Skeletal muscle tissue (tissue), 4 donors: ENCODE measurements around the gene CFAP61. TPM values are rescaled to one million over a fixed set of nuclear protein-coding genes. Genes with fewer than 3 reads are reported as not detected.
A peak's percentile ranks its signal among the peaks of the same experiment; 100 is the strongest.
"Not testable (repeated sequence)": the region's sequence is repeated elsewhere in the genome, so short reads cannot be mapped to it uniquely, and the experiment has no call there.

Experiments used
- H3K27ac ChIP-seq: one replicate; pipeline ENCODE4 v1.7.0; 2013; ENCODE audit warnings: mild to moderate bottlenecking, low read depth, low read length, inconsistent platforms
- H3K27me3 ChIP-seq, 3 donors: one replicate each; pipeline ENCODE4 v1.7.0; 2013; ENCODE audit warnings: low read length in 3 of 3; ENCODE audit not compliant: control insufficient read depth in 3 of 3, insufficient read depth in 3 of 3
- H3K36me3 ChIP-seq, 3 donors: one replicate each; pipeline ENCODE4 v1.7.0; 2013; ENCODE audit warnings: low read length in 3 of 3; ENCODE audit not compliant: control insufficient read depth in 3 of 3, insufficient read depth in 3 of 3
- H3K4me1 ChIP-seq, 3 donors: one replicate each; pipeline ENCODE4 v1.7.0; 2013; ENCODE audit warnings: low read length in 3 of 3, mild to moderate bottlenecking in 3 of 3; ENCODE audit not compliant: control insufficient read depth in 3 of 3, insufficient read depth in 3 of 3
- H3K4me3 ChIP-seq, 3 donors: one replicate each; pipeline ENCODE4 v1.7.0; 2013; ENCODE audit warnings: low read length in 3 of 3
- H3K9ac ChIP-seq, 3 donors: one replicate each; pipeline ENCODE4 v1.7.0; 2013; ENCODE audit warnings: low read length in 3 of 3, mild to moderate bottlenecking in 3 of 3, moderate library complexity in 2 of 3, low read depth in 1 of 3
- H3K9me3 ChIP-seq, 3 donors: one replicate each; pipeline ENCODE4 v1.7.0; 2013; ENCODE audit warnings: low read length in 3 of 3; ENCODE audit not compliant: control insufficient read depth in 3 of 3
- total RNA-seq: library from RNA; depleted of rRNA; stranded (reverse); fragments of >200 nt; gene quantifications from one replicate; pipeline ENCODE4 v1.2.3, GENCODE V29; 2014
- donor health status: Osteomylitis.

Gene CFAP61, protein sequence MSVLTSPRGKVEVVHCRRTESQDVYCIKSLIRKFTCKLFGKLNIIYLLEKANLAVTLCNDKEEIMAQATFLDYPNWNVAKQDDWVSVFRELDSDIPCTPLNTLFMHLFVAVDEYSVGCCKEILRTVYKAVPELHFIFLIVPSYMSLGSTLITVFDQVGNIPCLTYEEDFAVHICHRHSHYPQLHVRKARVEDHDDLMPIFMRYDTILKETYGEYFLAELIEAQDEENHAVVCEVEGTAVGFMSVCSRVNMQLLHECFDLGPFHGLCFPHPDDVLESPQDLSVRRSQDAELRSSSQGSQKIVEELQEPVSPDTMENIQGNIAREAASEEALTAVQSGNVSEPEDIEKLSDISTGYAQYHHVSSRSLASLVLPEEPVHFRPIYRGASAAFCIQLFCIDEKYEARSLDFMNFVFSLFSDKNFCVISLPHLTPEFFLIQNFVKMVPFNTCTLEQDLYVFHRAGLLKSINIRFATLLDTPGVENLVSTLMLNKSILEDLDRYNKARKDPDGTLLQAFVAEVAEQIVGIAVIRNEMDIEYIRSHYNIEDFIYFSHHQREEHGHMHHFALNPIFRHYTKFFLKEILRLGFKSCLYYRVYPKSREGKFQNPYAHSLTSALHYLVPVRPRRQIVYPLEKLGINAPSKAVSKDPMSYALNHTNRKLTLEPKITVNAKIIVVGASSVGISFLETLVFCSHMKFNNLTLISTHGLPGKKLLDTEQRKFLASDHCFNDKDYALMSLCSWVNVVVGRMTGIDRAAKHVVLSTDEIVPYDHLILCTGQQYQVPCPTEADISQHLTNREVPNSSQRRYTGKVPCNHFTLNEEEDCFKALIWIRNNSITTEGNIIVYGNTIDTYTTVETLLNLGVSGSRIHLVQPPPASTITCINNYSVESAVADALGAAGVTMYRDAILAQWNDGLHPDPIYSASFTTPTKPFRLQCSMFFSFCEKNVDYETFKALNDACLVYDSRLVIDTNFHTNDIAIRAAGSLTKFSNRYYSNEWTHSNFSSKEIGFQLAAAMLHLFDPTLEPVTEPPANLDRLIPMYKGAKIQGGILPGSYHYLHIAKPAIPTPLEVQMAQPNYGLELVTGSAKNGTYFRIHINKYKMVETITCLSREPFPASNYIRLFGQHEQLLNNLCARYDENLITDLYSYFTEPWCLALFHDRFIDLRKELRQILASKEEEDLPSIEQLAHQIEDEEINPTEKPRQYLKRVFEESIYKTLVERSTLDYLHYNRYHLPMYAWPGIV
- 1.0 TPM for total RNA-seq

DNA sequence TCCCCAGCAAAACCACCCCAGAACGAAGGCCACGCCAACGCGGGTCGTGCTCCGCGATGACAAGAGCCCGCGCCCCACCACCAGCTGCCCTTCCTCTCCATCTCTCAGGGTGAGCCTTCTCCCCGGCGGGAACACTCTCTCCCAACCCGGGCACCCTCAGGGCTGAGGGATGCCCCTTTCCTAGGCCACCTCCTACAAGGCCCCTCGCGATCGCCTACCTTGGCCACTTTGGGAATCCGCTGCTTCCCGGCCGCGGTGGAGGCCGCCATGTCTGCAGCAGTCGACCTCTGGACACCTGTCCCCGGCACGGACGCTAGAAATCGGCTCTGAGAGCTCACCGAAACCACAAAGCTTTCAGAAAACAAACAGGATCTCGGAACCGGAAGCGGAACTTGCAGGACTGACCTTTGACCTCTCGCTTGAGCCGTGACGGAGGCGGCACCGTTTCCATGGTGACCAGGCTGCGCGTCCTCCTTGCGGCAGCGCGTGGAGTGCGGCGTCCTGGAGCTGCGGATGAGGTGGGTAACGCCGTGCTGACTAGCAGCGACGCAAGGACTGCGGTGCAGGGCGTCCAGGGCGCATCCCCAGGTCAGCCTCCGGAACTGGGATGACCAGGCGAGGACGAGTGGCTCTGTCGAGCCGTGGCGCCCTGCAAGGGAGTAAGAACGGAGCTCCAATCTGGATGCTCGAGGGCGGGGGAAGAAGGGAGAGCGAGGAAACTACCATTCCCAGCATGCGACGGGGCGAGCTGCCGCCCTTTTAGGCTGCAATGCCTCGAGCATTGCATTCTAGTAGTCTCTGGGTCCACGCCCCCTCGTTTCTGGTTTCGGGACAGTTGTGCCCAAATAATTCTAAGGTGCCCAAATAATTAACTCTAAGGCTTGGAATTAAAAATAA lies at the start of gene CFAP61, which contains the start of gene CRNKL1:
Gene CFAP61 (plus strand): TSS at position 459 of the 897 bp plus-strand sequence. CDS start 4,122 bp downstream, outside the sequence.
Gene CRNKL1 (minus strand): TSS at position 393 of the 897 bp plus-strand sequence. CDS start 124 bp downstream, at position 269.
- peaks cover 20 to 31% (median 28%) of the 10 kb centered on the region in 3 donors for H3K36me3 ChIP-seq

DNA sequence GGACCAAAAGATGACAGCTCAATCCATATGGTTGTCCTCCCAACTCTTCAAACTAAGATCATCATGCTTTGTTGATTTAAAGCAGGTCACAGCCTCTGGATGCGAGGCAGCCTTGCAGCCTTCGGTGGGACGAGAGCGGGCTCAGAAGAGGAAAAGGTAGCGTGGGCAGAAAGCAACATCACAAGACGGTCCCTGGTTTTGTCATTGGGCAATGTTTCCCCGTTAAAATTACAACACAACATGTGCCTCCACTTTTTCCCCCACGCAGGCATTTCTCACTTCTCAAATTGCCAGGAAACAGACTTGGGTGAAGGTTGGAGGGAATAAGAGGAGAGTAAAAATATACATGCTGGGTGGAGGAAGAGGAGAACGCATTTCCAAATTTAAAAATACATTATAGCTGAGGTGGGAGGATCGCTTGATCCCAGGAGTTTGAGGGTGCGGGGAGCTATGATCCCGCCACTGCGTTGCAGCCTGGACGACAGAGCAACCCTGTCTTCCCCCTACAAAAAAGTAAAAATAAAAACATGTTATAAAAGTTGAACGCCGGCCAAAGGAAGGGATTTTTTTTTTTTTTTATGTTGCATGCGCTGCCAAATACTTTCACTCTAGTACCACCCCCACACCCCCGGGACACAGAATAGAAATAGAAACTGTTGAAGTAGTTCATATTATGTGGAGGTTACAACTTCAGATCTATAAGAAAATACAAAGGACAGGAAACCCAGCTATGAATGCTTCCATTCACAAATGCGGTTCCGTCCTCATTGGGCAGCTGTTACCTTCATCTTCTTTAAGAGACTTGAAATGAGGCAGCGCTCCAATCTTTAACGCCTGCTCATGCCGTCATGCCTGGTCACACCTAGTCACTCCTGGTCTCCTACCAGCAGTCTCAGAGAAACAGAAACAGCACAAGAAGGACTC lies 49.0 kb upstream of the CFAP61 start:
- no peaks in the 10 kb centered on the region for H3K27me3 ChIP-seq
- H3K9ac ChIP-seq: peak overlapping the region; percentile 21 to 61 (median 52)
- no peaks in the 10 kb centered on the region for H3K9me3 ChIP-seq
- peaks cover 23 to 27% (median 27%) of the 10 kb centered on the region in 3 donors for H3K36me3 ChIP-seq
- peaks cover 17 to 44% (median 20%) of the 10 kb centered on the region in 3 donors for H3K4me1 ChIP-seq
- peak overlapping the region; percentile 52 to 62 (median 54) for H3K4me3 ChIP-seq
- peak overlapping the region; percentile 87 for H3K27ac ChIP-seq

More for the DNA sequence above, at the start of gene CFAP61, which contains the start of gene CRNKL1:
- Histone ChIP-seq H3K9me3 (no peaks in the 10 kb centered on the region), H3K4me1 (peaks cover 5 to 12% (median 11%) of the 10 kb centered on the region in 3 donors), H3K9ac (peak within 1 kb of the TSS; percentile 87 to 96 (median 95)), H3K4me3 (peak within 1 kb of the TSS; percentile 95 to 98 (median 95)), H3K27me3 (no peaks in the 10 kb centered on the region), H3K27ac (peak within 1 kb of the TSS; percentile 89)

DNA sequence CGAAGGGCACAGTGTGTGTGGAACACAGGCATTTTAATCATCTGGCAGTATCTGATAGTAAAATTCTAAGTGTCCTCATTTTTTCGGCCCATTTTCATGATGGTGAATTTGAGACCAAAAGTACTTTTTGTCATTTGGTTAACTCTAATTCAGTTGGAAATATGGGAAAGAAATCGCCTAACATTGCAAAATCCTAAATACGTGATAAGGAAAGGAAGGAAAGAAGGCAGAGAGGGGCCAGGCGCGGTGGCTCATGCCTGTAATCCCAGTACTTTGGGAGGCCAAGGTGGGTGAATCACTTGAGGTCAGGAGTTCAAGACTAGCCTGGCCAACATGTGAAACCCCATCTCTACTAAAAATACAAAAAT lies 48.4 kb upstream of the CFAP61 start:
- H3K27ac ChIP-seq: peak overlapping the region; percentile 87
- peaks cover 16 to 21% (median 20%) of the 10 kb centered on the region in 3 donors for H3K36me3 ChIP-seq
- H3K9ac ChIP-seq: peak overlapping the region; percentile 21 to 61 (median 52)
- not testable (repeated sequence) for H3K9me3 ChIP-seq, H3K27me3 ChIP-seq
- peak overlapping the region in 2 of 3 donors; percentile 54 to 62 for H3K4me3 ChIP-seq
- H3K4me1 ChIP-seq: peaks cover 14 to 41% (median 20%) of the 10 kb centered on the region in 3 donors

DNA sequence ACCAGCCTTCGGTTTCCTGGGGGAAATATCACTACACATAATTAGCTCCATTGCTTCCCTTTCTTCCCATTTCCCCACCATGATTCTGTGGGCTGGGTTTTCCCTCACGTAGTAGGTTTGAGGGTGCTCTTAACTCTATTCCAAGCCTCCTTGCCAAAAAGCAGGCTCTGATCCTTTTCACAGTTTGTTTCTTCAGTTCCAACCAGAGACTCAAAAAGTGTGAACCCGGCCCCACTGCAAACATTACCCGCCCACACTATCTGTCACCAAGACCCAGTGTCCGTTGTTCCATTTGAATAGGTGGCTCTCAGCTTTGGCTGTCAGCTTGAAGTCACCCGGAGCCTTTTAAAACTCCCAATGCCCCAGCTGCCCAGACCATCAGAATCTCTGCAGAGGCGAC lies 47.0 kb upstream of the CFAP61 start:
- Histone ChIP-seq H3K27ac (no peak overlapping the region), H3K27me3 (no peaks in the 10 kb centered on the region), H3K4me3 (no peak overlapping the region), H3K36me3 (peaks cover 7 to 12% (median 9%) of the 10 kb centered on the region in 3 donors), H3K9ac (no peak overlapping the region), H3K4me1 (peaks cover 16 to 40% (median 24%) of the 10 kb centered on the region in 3 donors), H3K9me3 (no peaks in the 10 kb centered on the region)

DNA sequence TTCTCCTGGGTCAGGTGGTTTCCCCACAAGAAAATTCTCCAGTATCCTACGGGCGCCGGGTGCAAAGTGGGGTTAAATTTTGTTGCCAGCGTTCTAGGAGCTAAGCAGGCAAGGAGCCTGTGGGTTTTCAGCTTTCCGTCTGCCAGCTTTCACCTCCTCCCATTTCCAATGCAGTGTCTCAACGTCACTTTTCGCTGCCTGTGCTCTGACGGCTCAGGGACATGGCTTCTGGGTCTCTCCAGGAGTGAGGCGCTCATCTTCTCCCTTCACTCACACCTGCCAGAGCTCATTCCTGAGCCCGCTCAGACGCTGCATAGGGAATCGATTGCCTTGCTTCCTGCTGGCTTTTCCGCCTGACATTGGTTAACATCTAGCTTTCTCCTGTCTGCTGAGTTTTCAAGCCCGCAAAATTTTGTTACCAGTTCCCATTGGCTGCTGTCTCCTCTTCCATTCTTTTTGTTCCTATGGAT lies 42.5 kb upstream of the CFAP61 start:
- Histone ChIP-seq H3K27me3 (no peaks in the 10 kb centered on the region), H3K4me3 (peak overlapping the region in 1 of 3 donors; percentile 45), H3K27ac (no peak overlapping the region), H3K4me1 (peaks cover 11 to 15% (median 13%) of the 10 kb centered on the region in 3 donors), H3K9ac (peak overlapping the region in 2 of 3 donors; percentile 18 to 25), H3K36me3 (no peaks in the 10 kb centered on the region), H3K9me3 (no peaks in the 10 kb centered on the region)

DNA sequence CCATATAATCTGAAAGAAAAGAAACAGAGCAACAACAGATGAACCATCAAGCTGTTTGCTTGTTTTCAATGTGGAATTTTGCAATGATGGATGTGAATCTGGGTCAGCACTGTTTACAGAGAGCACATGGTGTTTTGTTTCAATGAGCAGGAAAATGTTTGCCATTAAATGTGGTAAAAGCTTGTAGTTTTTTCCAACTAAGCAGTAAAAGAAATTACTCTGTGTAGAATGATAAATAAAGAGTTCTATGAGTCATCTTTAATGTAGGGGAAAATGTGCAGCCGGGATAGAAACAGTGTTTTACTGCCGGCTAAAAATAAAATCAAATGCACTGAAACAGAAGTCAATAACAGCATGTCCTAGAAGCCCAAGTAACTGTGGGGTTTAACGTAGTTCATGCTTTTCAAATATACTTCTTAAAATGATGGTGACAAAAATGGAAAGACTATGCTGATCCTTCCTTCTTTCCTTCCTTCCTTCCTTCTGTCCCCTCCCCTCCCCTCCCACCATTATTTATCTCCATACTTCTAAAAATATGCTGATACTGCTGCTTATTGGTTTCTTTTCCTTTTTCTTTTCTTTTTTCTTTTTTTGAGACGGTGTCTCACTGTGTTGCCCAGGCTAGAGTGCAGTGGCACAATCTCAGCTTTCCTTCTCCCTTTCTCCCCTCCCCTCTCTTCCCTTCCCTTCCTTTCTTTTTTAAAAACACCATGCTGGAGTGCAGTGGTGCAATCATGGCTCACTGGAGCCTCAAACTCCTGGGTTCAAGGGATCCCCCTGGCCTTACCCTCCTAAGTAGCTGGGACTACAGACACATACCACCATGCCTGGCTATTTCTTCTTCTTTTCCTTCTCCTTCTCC lies 41.5 kb upstream of the CFAP61 start:
- Histone ChIP-seq H3K9me3 (no peaks in the 10 kb centered on the region), H3K9ac (peak overlapping the region in 1 of 3 donors; percentile 1), H3K36me3 (no peaks in the 10 kb centered on the region), H3K4me3 (peak overlapping the region in 1 of 3 donors; percentile 0), H3K27ac (peak overlapping the region; percentile 44), H3K27me3 (no peaks in the 10 kb centered on the region), H3K4me1 (peaks cover 11 to 15% (median 13%) of the 10 kb centered on the region in 3 donors)

DNA sequence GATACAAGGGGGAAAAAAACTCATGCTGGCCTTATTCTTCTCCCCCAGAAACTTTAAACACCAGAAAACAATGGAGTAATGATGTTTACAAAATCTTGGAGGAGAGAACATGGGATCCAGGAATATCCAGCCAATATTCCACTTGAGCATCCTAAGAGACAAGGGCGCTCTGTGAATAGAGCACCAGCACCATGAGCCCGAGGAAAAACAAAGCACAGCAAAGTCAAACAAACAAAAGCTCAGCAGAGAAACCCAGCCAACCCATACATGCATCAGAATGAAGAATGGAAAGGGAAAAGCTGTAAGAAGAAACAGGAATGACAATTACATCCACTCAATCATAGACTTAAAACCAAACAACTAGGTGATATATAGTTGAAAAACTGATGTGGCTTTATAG lies 39.8 kb upstream of the CFAP61 start:
- no peaks in the 10 kb centered on the region for H3K27me3 ChIP-seq
- peaks cover 13 to 15% (median 15%) of the 10 kb centered on the region in 3 donors for H3K4me1 ChIP-seq
- H3K9me3 ChIP-seq: no peaks in the 10 kb centered on the region
- H3K9ac ChIP-seq: no peak overlapping the region
- no peaks in the 10 kb centered on the region for H3K36me3 ChIP-seq
- H3K4me3 ChIP-seq: no peak overlapping the region
- H3K27ac ChIP-seq: no peak overlapping the region
